GM12875 (cell line): ENCODE results near the gene FSCN2.

Experiments
- H3K4me3 ChIP-seq: one replicate; pipeline ENCODE4 v1.5.1; 2011; ENCODE audit warnings: low read depth, low read length, control low read depth
- CTCF ChIP-seq: IDR thresholded peaks from 2 replicates; pipeline ENCODE4 v1.5.1; 2011; ENCODE audit warnings: low read depth, mild to moderate bottlenecking, control low read depth, inconsistent platforms, low read length, moderate library complexity, borderline replicate concordance; ENCODE audit not compliant: insufficient read depth

Gene FSCN2

DNA sequence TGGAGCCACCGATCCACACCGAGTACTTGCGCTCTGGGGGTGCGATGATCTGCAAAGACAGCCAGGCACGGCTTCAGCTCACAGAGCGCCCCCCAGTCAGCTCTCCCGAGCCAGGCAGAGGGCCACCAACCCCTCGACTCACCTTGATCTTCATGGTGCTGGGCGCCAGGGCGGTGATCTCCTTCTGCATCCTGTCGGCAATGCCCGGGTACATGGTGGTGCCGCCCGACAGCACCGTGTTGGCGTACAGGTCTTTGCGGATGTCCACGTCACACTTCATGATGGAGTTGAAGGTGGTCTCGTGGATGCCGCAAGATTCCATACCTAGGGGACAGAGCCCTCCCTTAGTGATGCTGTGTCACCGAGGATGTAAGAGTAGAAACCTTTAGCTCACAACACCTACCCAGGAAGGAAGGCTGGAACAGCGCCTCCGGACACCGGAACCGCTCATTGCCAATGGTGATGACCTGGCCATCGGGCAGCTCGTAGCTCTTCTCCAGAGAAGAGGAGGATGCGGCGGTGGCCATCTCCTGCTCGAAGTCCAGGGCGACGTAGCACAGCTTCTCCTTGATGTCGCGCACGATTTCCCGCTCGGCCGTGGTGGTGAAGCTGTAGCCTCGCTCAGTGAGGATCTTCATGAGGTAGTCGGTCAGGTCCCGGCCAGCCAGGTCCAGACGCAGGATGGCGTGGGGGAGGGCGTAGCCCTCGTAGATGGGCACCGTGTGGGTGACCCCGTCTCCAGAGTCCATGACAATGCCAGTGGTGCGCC lies 17.2 kb upstream of the FSCN2 start:
- TF ChIP-seq CTCF = no peak
- H3K4me3 ChIP-seq = peak overlapping the region; percentile 61

DNA sequence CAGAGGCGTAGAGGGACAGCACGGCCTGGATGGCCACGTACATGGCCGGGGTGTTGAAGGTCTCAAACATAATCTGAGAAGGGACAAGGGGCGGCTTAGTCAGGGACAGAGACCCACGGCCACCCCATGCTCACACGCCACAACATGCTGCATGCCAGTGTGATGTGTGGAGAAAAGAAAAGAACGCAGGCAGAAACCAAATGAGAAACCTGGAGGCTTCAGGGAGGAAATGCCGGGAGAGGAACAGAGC lies 16.7 kb upstream of the FSCN2 start:
- TF ChIP-seq CTCF = no peak
- H3K4me3 ChIP-seq = peak overlapping the region; percentile 61

GRCh38 chr17:81511804-81512561 lies 16.2 kb upstream of the FSCN2 start:
- no peak for TF ChIP-seq CTCF
- peak overlapping the region; percentile 61 for H3K4me3 ChIP-seq

GRCh38 chr17:81512562-81513371 lies 15.4 kb upstream of the FSCN2 start, which contains the start of gene ACTG1:
Gene ACTG1, minus strand, starts transcription at chr17:81512799. Its CDS starts 445 bp downstream, at chr17:81512354.
- TF ChIP-seq CTCF = no peak
- H3K4me3 ChIP-seq = peak within 1 kb of the TSS; percentile 71

DNA sequence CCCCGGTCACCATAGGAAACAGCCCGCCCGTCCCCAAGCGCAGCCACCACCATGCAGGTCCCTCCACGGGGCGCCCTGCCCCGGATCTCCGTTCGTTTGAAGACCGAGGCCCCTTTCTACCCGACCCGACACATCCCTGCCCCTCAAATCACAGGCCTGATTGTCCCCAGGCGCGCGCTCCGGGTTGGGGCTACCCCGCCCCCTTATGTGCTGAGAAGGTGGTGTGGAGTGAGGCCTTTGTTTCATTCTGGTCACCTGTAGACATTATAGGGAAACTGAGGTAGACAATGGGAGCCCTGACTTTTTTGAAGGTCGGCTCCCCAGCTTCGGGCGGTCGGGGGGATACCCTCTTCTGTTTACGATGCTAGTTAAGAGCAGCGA lies 14.8 kb upstream of the FSCN2 start:
- H3K4me3 ChIP-seq = peak overlapping the region; percentile 71
- no peak for TF ChIP-seq CTCF

DNA sequence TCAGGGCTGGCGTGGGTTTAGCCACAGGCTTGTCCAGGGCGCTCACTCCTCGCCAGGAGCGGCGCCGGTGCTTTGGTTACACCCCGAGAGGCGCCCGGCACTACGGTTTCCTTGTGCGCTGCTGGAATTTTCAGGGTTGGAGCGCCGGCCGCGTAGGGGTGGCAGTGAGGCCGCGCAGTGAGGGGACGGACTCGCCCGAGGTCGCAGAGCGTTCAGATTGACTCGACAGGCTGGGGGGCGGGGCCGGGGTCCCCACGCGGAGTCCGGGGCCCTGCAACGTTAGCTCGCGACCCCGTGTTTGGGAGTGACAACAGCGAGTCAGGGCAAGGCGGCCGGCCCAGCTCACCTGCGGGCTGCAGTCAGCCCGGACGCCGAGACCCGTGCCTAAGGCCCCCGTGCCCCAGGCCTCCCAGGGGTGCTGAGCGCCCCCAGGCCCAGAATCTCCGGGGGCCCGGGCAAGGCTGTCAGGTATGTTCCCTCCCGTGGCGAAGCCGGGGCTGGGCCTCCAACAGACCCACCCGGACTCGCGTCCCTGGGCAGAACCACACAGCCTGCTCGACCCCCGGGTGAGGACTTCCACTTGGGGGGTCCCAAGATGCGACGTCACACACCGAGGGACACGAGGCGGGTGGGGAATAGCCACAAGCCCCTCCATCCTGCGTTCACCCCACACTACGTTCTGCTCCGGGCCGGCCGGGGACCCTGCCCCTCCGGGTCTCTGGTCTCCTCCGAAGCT lies 14.3 kb upstream of the FSCN2 start:
- H3K4me3 ChIP-seq = peak overlapping the region; percentile 71
- no peak for TF ChIP-seq CTCF
